Stomach (tissue), 9 donors: Measurements from ENCODE around the gene MOB3B. TPM values are rescaled to one million over a fixed set of nuclear protein-coding genes. Genes with fewer than 3 reads are reported as not detected.

Experiments used
- DNase-seq, 2 donors: peaks; one replicate each; pipeline versions ENCODE4 v3.0.0 to v3.0.0-alpha.2; 2013 to 2019
- H3K27ac ChIP-seq, 5 donors: fragments of 200-600 bp in 4 of 5; sonication (generic) in 4 of 5; one replicate each; pipeline ENCODE4 v1.5.1; 2013 to 2019; ENCODE audit warnings: mild to moderate bottlenecking in 1 of 5, moderate library complexity in 1 of 5
- H3K27me3 ChIP-seq, 3 donors: fragments of 200-600 bp; sonication (generic); one replicate each; pipeline ENCODE4 v1.5.1; 2017 to 2019; ENCODE audit warnings: mixed run types in 1 of 3
- H3K36me3 ChIP-seq, 4 donors: fragments of 200-600 bp; sonication (generic); 1 replicate in 3 of 4; 2 replicates in 1 of 4; pipeline ENCODE4 v1.5.1; 2016 to 2019
- H3K4me1 ChIP-seq, 4 donors: fragments of 200-600 bp; sonication (generic); one replicate each; pipeline ENCODE4 v1.5.1; 2016 to 2019
- H3K4me3 ChIP-seq, 4 donors: fragments of 200-600 bp; sonication (generic) in 3 of 4; one replicate each; pipeline ENCODE4 v1.5.1; 2016 to 2019; ENCODE audit warnings: mild to moderate bottlenecking in 1 of 4
- H3K9me3 ChIP-seq, 4 donors: fragments of 200-600 bp; sonication (generic); one replicate each; pipeline ENCODE4 v1.5.1; 2016 to 2019
- EP300 ChIP-seq: sonication (generic); formaldehyde crosslinking; IDR thresholded peaks from one replicate; pipeline ENCODE4 v1.6.1; 2017; ENCODE audit warnings: antibody characterized with exemption
- POLR2A ChIP-seq, 4 donors: fragments of 450-650 bp; IDR thresholded peaks; one replicate each; pipeline ENCODE4 v1.6.1; 2016; ENCODE audit warnings: antibody characterized with exemption in 4 of 4, control low read depth in 2 of 4, mild to moderate bottlenecking in 1 of 4, moderate library complexity in 1 of 4
- POLR2AphosphoS5 ChIP-seq, 3 donors: sonication (generic); formaldehyde crosslinking; IDR thresholded peaks; one replicate each; pipeline ENCODE4 v1.6.1; 2016; ENCODE audit warnings: antibody characterized with exemption in 3 of 3
- WGBS, 5 donors: extraction: QIAGEN DNeasy Blood & Tissue Kit in 3 of 5; methylation state at CpG; one replicate each; pipeline versions ENCODE4 v1.1.5 to v1.1.7; 2013 to 2018; 5-methylcytosine and 5-hydroxymethylcytosine counted together
- intact Hi-C: fragments of 100-400 bp; cut with DNase I; formaldehyde crosslinking; loops from one replicate; pipeline ENCODE4 v1.15.1; 2023; ENCODE audit warnings: low total_unique reads
- polyA plus RNA-seq, 3 donors: library from polyadenylated mRNA; stranded (reverse); fragments of 200-250 nt; gene quantifications; one replicate each; pipeline ENCODE4 v1.2.3, GENCODE V29; 2013
- total RNA-seq, 5 donors: library from RNA; depleted of rRNA; stranded (reverse); fragments of >200 nt; gene quantifications; one replicate each; pipeline versions ENCODE4 v1.1.0 to v1.2.3, GENCODE V29; 2014 to 2016
- TF ChIP-seq, protein P1 (sequence below), 7 experiments: fragments of 450-650 bp in 4 of 7; fragments of 200-600 bp in 3 of 7; sonication (generic) in 3 of 7; IDR thresholded peaks; one replicate each; pipeline ENCODE4 v1.5.1; 2016 to 2019; ENCODE audit warnings: antibody characterized with exemption in 7 of 7, control low read depth in 2 of 7, mild to moderate bottlenecking in 1 of 7
- donor health status: healthy with polysubstance abuse.
- donor health status: Bipolar disorder and iron deficiency.
- donor health status: healthy.

Gene MOB3B
- total and polyA plus RNA-seq, 8 donors: 4.0 to 32.7 (median 9.7) TPM

DNA sequence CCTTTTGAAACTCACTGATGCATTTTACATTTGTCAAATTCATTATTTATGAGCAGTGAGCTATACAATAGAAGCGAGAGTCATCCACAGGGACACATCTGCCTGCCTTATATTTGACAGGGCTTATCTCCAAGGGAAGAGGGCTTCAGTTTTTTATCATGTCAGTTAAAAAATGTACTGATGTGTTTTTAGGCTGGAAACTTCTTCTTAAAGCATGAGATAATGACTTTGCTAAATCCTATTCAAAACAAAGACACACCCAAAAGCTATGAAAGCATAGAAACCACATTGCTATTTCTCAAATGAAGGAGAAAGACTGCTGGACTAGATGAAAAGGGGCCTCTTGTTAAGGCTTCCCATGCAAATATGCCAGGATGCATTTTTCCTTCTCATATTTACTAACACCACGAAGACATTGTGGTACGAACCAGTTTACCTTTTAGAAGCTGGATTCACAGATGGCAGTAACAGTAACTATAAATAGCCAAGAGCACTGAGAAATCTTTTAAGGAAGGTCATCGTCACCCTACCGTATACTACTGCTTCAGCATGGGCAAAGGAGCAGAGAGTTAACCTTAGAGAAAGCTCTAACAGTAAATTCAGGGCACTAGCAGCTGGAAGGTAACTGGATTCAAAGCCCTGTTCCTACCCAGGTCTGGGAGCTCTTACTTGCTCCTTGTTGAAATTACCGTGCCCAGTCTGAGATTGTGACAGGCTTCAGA lies 91.8 kb downstream of the MOB3B start:
- no peak overlapping the region for H3K27ac ChIP-seq
- DNase-seq: peak in 1 of 2 donors; percentile 36
- no peaks in the 10 kb centered on the region for H3K36me3 ChIP-seq
- no peaks in the 10 kb centered on the region for H3K9me3 ChIP-seq
- peaks cover 17 to 66% (median 50%) of the 10 kb centered on the region in 4 donors for H3K4me1 ChIP-seq
- intact Hi-C loops: no loop called here
- no peak overlapping the region for H3K4me3 ChIP-seq
- no peaks in the 10 kb centered on the region for H3K27me3 ChIP-seq
- no peak for TF ChIP-seq POLR2AphosphoS5 (IDR thresholded peaks at IDR 0.05)
- TF ChIP-seq, protein P1, sequence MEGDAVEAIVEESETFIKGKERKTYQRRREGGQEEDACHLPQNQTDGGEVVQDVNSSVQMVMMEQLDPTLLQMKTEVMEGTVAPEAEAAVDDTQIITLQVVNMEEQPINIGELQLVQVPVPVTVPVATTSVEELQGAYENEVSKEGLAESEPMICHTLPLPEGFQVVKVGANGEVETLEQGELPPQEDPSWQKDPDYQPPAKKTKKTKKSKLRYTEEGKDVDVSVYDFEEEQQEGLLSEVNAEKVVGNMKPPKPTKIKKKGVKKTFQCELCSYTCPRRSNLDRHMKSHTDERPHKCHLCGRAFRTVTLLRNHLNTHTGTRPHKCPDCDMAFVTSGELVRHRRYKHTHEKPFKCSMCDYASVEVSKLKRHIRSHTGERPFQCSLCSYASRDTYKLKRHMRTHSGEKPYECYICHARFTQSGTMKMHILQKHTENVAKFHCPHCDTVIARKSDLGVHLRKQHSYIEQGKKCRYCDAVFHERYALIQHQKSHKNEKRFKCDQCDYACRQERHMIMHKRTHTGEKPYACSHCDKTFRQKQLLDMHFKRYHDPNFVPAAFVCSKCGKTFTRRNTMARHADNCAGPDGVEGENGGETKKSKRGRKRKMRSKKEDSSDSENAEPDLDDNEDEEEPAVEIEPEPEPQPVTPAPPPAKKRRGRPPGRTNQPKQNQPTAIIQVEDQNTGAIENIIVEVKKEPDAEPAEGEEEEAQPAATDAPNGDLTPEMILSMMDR (IDR thresholded peaks at IDR 0.05): no peak
- 70 to 80% (median 75%) methylated on average over 6 of the region's 6 CpGs for WGBS, 5 donors

DNA sequence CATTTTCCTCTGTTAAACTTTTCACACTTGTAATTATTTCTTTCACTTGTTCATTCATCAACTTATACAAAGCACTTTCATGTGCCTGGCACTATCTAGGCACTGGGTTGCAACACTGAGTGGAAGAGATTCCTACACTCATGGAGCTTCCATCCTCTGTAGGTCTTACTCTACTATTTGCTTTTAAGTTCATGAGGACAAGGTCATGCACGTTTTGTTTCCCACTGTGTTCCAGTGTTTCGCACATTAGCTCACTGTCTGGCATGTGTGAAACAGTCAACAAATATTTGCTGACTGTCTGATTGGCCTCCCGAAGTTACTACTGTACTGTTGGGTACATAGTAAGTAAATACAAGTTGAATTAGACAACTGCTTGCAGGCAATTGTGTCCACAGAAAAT lies 93.4 kb downstream of the MOB3B start:
- no peak overlapping the region for H3K4me3 ChIP-seq
- no peaks in the 10 kb centered on the region for H3K36me3 ChIP-seq
- WGBS, 5 donors: 31 to 53% (median 35%) methylated on average over 3 of the region's 3 CpGs
- intact Hi-C loops: no loop called here
- TF ChIP-seq POLR2A (IDR thresholded peaks at IDR 0.05) (no peak), EP300 (no peak), POLR2AphosphoS5 (IDR thresholded peaks at IDR 0.05) (peak in 2 of 3 donors; percentile 33 to 67)
- TF ChIP-seq, protein P1 (IDR thresholded peaks at IDR 0.05): no peak
- DNase-seq: peak; percentile 61 to 83
- H3K9me3 ChIP-seq: no peaks in the 10 kb centered on the region
- H3K27ac ChIP-seq: peak overlapping the region in 3 of 5 donors; percentile 13 to 59 (median 39)
- H3K27me3 ChIP-seq: no peaks in the 10 kb centered on the region
- peaks cover 29 to 74% (median 53%) of the 10 kb centered on the region in 4 donors for H3K4me1 ChIP-seq

DNA sequence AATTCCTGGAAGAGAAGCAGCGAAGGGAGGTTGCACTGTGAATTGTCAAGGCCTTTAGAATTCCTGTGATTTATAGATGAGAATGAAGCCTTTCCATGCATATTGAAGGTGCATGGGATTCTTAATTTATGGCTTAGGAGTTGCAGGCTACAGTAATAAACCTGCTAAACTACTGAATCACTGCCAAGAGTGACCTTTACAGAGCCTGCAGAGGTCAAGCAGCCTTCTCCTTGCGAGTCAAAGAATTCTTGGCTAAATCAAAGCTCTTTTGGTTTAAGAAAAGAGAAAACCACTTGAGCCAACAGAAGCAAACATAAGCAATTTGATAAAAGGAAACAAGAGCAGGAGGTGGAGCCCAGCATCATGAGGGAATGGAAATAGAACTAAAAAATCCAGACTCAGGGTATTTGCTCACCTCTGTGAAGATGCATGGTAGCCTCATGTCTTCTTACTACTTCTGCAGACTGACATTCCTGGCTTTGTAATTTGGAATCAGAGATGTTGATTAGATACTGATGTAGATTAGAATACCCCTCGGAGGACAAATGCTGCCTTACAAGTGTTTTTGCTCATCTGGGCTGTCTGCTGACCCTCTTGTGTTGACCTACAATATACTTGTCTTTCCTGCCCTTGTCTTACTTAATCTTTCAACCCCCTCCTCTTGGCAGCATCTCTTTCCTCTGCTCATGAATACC lies 95.8 kb downstream of the MOB3B start:
- peak in 1 of 2 donors; percentile 41 for DNase-seq
- TF ChIP-seq, protein P1 (IDR thresholded peaks at IDR 0.05): no peak
- no peak for TF ChIP-seq POLR2AphosphoS5 (IDR thresholded peaks at IDR 0.05)
- TF ChIP-seq EP300: no peak
- no peak for TF ChIP-seq POLR2A (IDR thresholded peaks at IDR 0.05)
- Histone ChIP-seq H3K4me1 (peaks cover 35 to 85% (median 64%) of the 10 kb centered on the region in 4 donors), H3K4me3 (no peak overlapping the region), H3K9me3 (no peaks in the 10 kb centered on the region), H3K27me3 (no peaks in the 10 kb centered on the region), H3K27ac (peak overlapping the region in 4 of 5 donors; percentile 0 to 37 (median 29)), H3K36me3 (no peaks in the 10 kb centered on the region)
- 43 to 56% (median 51%) methylated on average over 3 of the region's 3 CpGs for WGBS, 5 donors
- intact Hi-C loops: no loop called here

DNA sequence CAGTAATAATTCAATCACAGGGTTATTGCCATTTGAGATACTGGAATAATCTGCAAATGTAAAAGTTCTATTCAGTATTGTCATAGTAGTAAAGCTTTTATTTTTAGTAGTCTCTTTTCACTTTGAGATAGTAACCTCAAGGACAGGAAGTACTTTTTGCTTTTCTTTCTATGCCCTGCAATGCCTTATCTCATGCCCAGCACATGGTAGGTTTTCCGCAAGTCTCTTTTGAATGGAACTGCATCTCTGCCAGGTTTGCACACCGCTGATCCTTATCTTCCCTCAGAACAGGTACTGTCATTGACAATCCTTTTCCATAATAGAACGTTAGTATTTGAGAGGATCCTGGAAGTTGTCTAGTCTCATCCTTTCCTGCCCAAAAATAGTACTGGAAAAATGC lies 97.3 kb downstream of the MOB3B start:
- intact Hi-C loops: no loop called here
- TF ChIP-seq POLR2AphosphoS5 (IDR thresholded peaks at IDR 0.05): no peak
- TF ChIP-seq, protein P1 (IDR thresholded peaks at IDR 0.05): no peak
- no peak for TF ChIP-seq POLR2A (IDR thresholded peaks at IDR 0.05)
- no peak for TF ChIP-seq EP300

More for the DNA sequence above, 97.3 kb downstream of the MOB3B start:
- H3K4me3 ChIP-seq: no peak overlapping the region
- no peaks in the 10 kb centered on the region for H3K36me3 ChIP-seq
- H3K27ac ChIP-seq: peak overlapping the region in 4 of 5 donors; percentile 55 to 77 (median 66)
- 20 to 39% (median 28%) methylated on average over 3 of the region's 3 CpGs for WGBS, 5 donors
- H3K9me3 ChIP-seq: no peaks in the 10 kb centered on the region
- no peaks in the 10 kb centered on the region for H3K27me3 ChIP-seq
- DNase-seq: no peak
- H3K4me1 ChIP-seq: peaks cover 30 to 81% (median 56%) of the 10 kb centered on the region in 4 donors
